Measurements from ENCODE around the gene KCNK3. TPM values are rescaled to one million over a fixed set of nuclear protein-coding genes. Genes with fewer than 3 reads are reported as not detected.

KCNK3 gene
- total and polyA plus RNA-seq, 2 donors (not counting 1 experiment from before 2014, with no cell fraction given), result under 0.01 TPM; not detected in 1

DNA sequence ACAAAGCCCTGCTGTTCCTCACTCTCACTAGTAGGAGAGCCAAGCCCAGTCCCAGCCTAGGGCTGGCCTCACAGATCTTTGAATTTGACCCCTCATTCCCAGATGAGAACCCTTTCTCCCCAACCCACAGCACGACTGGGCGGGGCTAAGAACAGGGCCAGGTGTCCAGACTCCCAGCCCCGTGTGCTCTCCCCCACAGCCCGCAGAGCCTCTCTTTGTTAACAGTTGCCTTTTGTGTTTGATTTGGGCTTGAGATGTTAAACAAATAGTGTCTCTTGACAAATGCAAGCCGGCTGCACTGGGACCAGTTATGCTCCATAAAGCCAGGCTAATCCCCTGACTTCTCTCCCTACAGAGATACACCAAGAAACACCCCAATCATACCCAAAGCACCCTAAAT is 4.7 kb upstream of the KCNK3 start:
- Histone ChIP-seq H3K36me3 (ENCODE audit: control insufficient read depth, insufficient read depth, low read length) (no peaks in the 10 kb centered on the region), H3K4me3 (replicated peaks in 1 of 4; ENCODE audit: control extremely low read depth in 1 of 4, insufficient read depth in 1 of 4, low read depth in 3 of 4, low read length in 4 of 4) (no peak overlapping the region), H2AFZ (ENCODE audit: low read length) (no peak overlapping the region), H3K9ac (ENCODE audit: insufficient read depth, low read length) (no peak overlapping the region), H3K27me3 (ENCODE audit: control insufficient read depth, insufficient read depth, low read length) (peaks cover 7% of the 10 kb centered on the region), H4K20me1 (ENCODE audit: control insufficient read depth, extremely low read depth, insufficient read depth, low read length) (no peaks in the 10 kb centered on the region), H3K4me1 (ENCODE audit: control insufficient read depth, extremely low read depth, insufficient read depth, low read length) (no peaks in the 10 kb centered on the region), H3K79me2 (ENCODE audit: control insufficient read depth, insufficient read depth, low read length) (no peaks in the 10 kb centered on the region), H3K9me3 (ENCODE audit: control insufficient read depth, insufficient read depth, low read depth, low read length) (no peaks in the 10 kb centered on the region), H3K27ac (ENCODE audit: insufficient read depth, low read length) (no peak overlapping the region), H3K4me2 (ENCODE audit: extremely low read depth, insufficient read depth, low read length) (no peak overlapping the region)
- DNase-seq (ENCODE audit: low read depth in 2 of 2), result peak in 1 of 2 donors; percentile 16
- TF ChIP-seq CTCF (conservative IDR thresholded peaks at IDR 0.05 in 1 of 2, IDR thresholded peaks at IDR 0.05 in 1 of 2; ENCODE audit: low read depth in 1 of 2, low read length in 2 of 2), result no peak
- TF ChIP-seq EZH2 (IDR thresholded peaks at IDR 0.05; ENCODE audit: low read length, missing control alignments), result no peak

DNA sequence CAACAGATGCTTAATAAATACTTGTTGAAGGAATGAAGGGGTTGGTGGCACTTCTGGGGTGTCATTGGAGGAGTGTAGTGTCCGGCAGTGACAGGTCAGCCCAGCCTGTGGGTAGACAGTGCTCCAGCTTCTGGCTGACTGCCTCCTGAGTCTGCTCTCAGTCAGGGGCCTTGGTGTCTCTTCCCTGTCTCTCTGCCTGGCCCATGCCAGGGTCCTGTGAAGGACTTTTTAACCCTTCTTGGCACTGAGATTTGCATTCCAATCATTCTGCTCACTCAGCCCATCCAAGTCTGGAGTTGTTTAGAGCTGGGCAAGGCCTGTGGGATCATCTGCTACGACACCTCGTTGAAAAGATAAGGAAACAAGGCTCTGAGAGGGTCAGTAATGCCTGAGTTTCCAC is 1.4 kb upstream of the KCNK3 start:
- Histone ChIP-seq H2AFZ (ENCODE audit: low read length) (no peak overlapping the region), H3K79me2 (ENCODE audit: control insufficient read depth, insufficient read depth, low read length) (no peaks in the 10 kb centered on the region), H3K4me1 (ENCODE audit: control insufficient read depth, extremely low read depth, insufficient read depth, low read length) (no peaks in the 10 kb centered on the region), H4K20me1 (ENCODE audit: control insufficient read depth, extremely low read depth, insufficient read depth, low read length) (no peaks in the 10 kb centered on the region), H3K9ac (ENCODE audit: insufficient read depth, low read length) (no peak overlapping the region), H3K4me2 (ENCODE audit: extremely low read depth, insufficient read depth, low read length) (no peak overlapping the region), H3K9me3 (ENCODE audit: control insufficient read depth, insufficient read depth, low read depth, low read length) (no peaks in the 10 kb centered on the region), H3K36me3 (ENCODE audit: control insufficient read depth, insufficient read depth, low read length) (no peaks in the 10 kb centered on the region), H3K27ac (ENCODE audit: insufficient read depth, low read length) (no peak overlapping the region), H3K4me3 (replicated peaks in 1 of 4; ENCODE audit: control extremely low read depth in 1 of 4, insufficient read depth in 1 of 4, low read depth in 3 of 4, low read length in 4 of 4) (no peak overlapping the region), H3K27me3 (ENCODE audit: control insufficient read depth, insufficient read depth, low read length) (peaks cover 33% of the 10 kb centered on the region)
- no peak for DNase-seq (ENCODE audit: low read depth in 2 of 2)
- TF ChIP-seq EZH2 (IDR thresholded peaks at IDR 0.05; ENCODE audit: low read length, missing control alignments) (no peak), CTCF (conservative IDR thresholded peaks at IDR 0.05 in 1 of 2, IDR thresholded peaks at IDR 0.05 in 1 of 2; ENCODE audit: low read depth in 1 of 2, low read length in 2 of 2) (no peak)

DNA sequence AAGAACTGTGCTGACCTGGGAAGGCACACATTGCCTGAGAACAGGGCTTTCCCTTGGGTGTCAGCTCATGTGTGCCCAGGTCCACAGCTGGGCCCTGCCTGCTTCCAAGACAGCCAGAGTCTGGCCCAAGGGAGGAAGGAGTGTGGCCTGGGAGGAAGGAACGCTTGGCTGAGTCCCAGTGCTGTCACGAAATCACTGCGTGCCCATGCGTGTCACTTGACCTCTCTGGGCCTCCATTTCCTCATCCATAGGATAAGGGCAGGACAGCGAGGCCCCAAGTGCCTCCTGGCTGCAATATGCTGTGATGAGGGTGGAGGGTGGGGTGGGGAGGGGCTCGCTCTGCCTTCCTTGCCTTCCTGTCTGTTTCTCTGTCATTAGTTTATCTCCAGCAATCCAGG is 642 bp upstream of the KCNK3 start:
- Histone ChIP-seq H3K79me2 (ENCODE audit: control insufficient read depth, insufficient read depth, low read length) (no peaks in the 10 kb centered on the region), H3K4me3 (replicated peaks in 1 of 4; ENCODE audit: control extremely low read depth in 1 of 4, insufficient read depth in 1 of 4, low read depth in 3 of 4, low read length in 4 of 4) (no peak overlapping the region), H3K36me3 (ENCODE audit: control insufficient read depth, insufficient read depth, low read length) (no peaks in the 10 kb centered on the region), H3K4me1 (ENCODE audit: control insufficient read depth, extremely low read depth, insufficient read depth, low read length) (no peaks in the 10 kb centered on the region), H3K4me2 (ENCODE audit: extremely low read depth, insufficient read depth, low read length) (no peak overlapping the region), H3K9ac (ENCODE audit: insufficient read depth, low read length) (no peak overlapping the region), H2AFZ (ENCODE audit: low read length) (no peak overlapping the region), H3K27me3 (ENCODE audit: control insufficient read depth, insufficient read depth, low read length) (peaks cover 33% of the 10 kb centered on the region), H3K9me3 (ENCODE audit: control insufficient read depth, insufficient read depth, low read depth, low read length) (no peaks in the 10 kb centered on the region), H4K20me1 (ENCODE audit: control insufficient read depth, extremely low read depth, insufficient read depth, low read length) (no peaks in the 10 kb centered on the region), H3K27ac (ENCODE audit: insufficient read depth, low read length) (no peak overlapping the region)
- TF ChIP-seq CTCF (conservative IDR thresholded peaks at IDR 0.05 in 1 of 2, IDR thresholded peaks at IDR 0.05 in 1 of 2; ENCODE audit: low read depth in 1 of 2, low read length in 2 of 2), result no peak
- TF ChIP-seq EZH2 (IDR thresholded peaks at IDR 0.05; ENCODE audit: low read length, missing control alignments), result peak; percentile 56
- DNase-seq (ENCODE audit: low read depth in 2 of 2), result no peak
